ENCODE results near the gene RXFP4.

Gene RXFP4

GRCh38 chr1:155961937-155962336 is 20.5 kb downstream of the RXFP4 start:
- no peak for DNase-seq

GRCh38 chr1:155962599-155963211 is 21.3 kb downstream of the RXFP4 start:
- no peak for DNase-seq

- no peak for DNase-seq
Observed at GRCh38 chr1:155964193-155964592, 22.8 kb downstream of the RXFP4 start.

GRCh38 chr1:155966135-155966534 is 24.7 kb downstream of the RXFP4 start:
- DNase-seq = no peak

- no peak for DNase-seq
Observed at GRCh38 chr1:155966750-155967149, 25.3 kb downstream of the RXFP4 start.

- DNase-seq = peak; percentile 46
Observed at GRCh38 chr1:155967341-155968050, 26.1 kb downstream of the RXFP4 start.

GRCh38 chr1:155968051-155968400 is 26.6 kb downstream of the RXFP4 start:
- no peak for DNase-seq

- no peak for DNase-seq
Observed at GRCh38 chr1:155968670-155969069, 27.2 kb downstream of the RXFP4 start.

- no peak for DNase-seq
Observed at GRCh38 chr1:155969377-155969791, 27.9 kb downstream of the RXFP4 start.

GRCh38 chr1:155970531-155971167 is 29.2 kb downstream of the RXFP4 start:
- DNase-seq = no peak

- DNase-seq = no peak
Observed at GRCh38 chr1:155971910-155972809, 30.7 kb downstream of the RXFP4 start.

GRCh38 chr1:155973723-155974122 is 32.3 kb downstream of the RXFP4 start:
- no peak for DNase-seq

GRCh38 chr1:155974208-155975115 is 33.0 kb downstream of the RXFP4 start:
- DNase-seq = peak; percentile 14

GRCh38 chr1:155975375-155976061 is 34.1 kb downstream of the RXFP4 start:
- DNase-seq = no peak

- no peak for DNase-seq
Observed at GRCh38 chr1:155976062-155976912, 34.8 kb downstream of the RXFP4 start.

- DNase-seq = no peak
Observed at GRCh38 chr1:155976913-155977689, 35.7 kb downstream of the RXFP4 start.

GRCh38 chr1:155977690-155978324 is 36.4 kb downstream of the RXFP4 start:
- DNase-seq = no peak

- peak; percentile 38 for DNase-seq
Observed at GRCh38 chr1:155978325-155978972, 37.0 kb downstream of the RXFP4 start, which contains the start of gene ARHGEF2. TSS of gene ARHGEF2 (minus strand) at chr1:155978547. CDS start at chr1:155978427, 120 bp downstream.

Measured in NCI-H510A treated with DMSO at 0.1 percent for 48 hours (cell line).